Renal pelvis (tissue), 4 donors: ENCODE results near the gene KIF6. TPM values are rescaled to one million over a fixed set of nuclear protein-coding genes. Genes with fewer than 3 reads are reported as not detected.
"Not testable (repeated sequence)": the region's sequence is repeated elsewhere in the genome, so short reads cannot be mapped to it uniquely, and the experiment has no call there.

Experiments
- DNase-seq: peaks from one replicate; pipeline ENCODE4 v3.0.0-alpha.2; 2013
- polyA plus RNA-seq, 3 donors: library from polyadenylated mRNA; unstranded; fragments of 120-200 nt; gene quantifications; one replicate each; pipeline ENCODE4 v1.2.1, GENCODE V29; 2013; ENCODE audit not compliant: insufficient read length in 3 of 3

KIF6 gene
- polyA plus RNA-seq, 3 donors = 3.5 to 4.1 (median 3.9) TPM

GRCh38 chr6:39723350-39723749, 1.9 kb downstream of the KIF6 start:
- DNase-seq = not testable (repeated sequence)

- no peak for DNase-seq
These were observed 10.4 kb downstream of the KIF6 start for GRCh38 chr6:39714802-39715201.

GRCh38 chr6:39707962-39708683, 17.1 kb downstream of the KIF6 start:
- no peak for DNase-seq

DNA sequence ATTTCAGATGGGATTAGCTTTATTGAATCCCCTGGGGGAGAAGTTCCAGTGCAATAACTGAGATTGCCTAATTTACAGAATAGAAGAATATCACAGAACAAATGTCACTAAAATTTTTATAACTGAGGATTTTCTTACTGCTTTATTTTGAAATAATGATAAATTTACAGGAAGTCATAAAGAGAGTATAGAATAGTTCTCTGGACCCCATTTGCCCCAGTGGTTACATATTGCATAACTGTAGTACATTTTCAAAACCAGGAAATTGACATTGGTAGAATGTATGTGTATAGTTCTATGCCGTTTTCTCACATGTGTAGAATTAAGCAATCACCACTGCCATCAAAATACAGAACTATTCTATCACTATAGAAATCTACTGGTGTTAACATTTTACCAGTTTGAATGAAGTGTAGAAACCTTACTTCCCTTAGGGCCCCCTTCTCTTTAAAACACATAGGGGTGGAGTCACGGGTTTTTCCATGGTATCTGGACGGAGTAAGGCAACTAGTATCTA, 18.3 kb downstream of the KIF6 start:
- no peak for DNase-seq

DNA sequence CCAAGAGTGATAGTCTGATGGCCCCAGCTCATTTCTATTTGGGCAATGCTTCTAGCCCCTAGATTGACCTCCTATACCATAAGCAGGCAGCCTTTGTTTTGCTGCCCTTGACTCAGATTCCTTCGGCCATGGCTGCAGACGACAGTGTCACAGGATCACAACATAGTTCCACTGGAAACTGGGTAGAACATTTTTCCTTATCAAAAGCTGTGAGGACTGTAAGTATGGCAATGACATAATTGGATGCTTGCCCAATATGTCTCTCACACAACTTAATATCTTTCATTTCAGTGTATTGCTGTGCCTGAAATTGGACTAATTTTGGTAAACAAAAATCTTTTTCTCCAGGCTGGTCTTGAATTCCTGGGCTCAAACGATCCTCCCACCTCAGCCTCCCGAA, 22.9 kb downstream of the KIF6 start:
- no peak for DNase-seq

- no peak for DNase-seq
These were observed 24.8 kb downstream of the KIF6 start for GRCh38 chr6:39700362-39700761.

DNA sequence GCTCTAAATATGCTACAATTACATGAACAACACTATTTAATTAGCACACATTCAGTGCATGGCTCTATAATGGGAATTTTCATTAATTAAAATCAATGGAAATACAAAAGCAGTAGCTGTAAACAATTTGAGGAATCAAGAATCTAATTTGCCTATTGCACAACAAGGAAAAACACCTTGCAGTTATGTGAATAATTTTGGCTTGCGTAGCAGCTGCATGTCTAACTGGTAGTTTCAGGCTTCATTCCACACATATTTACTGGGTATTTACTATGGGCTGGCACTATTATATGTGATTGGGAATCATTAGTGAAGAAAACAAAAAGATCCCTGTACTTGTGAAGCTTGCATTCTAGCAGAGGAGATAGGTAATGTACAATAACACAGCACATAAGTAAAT, 26.4 kb downstream of the KIF6 start:
- DNase-seq = no peak

- no peak for DNase-seq
These were observed 28.0 kb downstream of the KIF6 start for GRCh38 chr6:39696986-39697788.

- DNase-seq = no peak
These were observed 29.8 kb downstream of the KIF6 start for GRCh38 chr6:39695447-39695846.

- no peak for DNase-seq
These were observed 32.0 kb downstream of the KIF6 start for GRCh38 chr6:39693206-39693605.

DNA sequence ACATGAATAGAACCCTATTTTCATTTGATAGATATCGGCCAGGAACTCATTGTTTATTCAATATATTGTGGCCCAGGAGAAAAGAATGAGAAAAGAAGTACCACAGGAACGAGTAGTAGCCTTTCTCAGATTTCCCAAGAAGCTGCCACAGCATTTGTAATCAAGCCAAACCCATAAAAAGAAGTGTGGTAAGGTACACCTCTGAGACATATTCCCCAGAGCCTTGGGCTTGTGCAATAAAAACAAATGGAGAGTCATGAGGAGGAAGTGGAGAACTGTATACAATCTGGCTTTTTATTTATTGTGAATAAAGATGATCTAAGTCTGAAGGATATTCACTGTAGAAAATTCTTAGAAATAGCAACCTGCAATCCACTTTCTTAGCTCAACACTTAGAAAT, 36.7 kb downstream of the KIF6 start:
- no peak for DNase-seq

GRCh38 chr6:39686976-39687375, 38.2 kb downstream of the KIF6 start:
- no peak for DNase-seq

DNA sequence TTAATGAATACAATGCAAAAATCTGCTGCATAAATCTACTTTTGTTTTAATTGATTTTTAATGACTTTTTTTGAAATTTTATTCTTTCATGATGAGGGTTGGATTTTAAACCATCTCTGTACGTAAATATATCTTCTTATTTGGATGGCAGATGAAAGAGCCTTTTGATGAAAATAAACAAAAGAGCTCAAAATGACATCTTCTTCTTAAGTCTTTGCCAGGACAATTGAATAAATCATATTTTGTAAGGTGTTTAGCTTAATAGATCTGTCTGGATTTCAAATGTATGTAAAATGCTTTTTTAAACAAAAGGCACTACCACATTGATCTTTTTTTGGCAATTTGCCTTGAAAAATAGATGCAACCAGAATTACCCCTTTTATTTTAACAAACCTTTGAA, 39.3 kb downstream of the KIF6 start:
- no peak for DNase-seq

DNA sequence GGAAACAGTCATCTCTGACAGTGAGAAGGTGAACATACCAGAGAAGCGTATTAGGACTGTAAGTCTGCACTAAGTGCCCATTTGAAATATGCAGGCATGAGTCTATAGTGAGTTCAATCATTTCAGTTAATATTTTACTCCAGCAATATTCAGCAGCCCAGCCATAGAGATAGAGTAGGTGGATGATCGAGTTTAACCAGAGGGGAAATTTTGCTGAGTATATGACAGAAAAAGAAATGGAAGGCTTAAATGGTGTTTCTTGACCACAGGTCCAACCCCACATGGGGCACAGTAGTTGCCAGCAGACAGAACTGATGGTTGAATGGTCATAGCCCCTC, 39.8 kb downstream of the KIF6 start:
- DNase-seq = no peak

DNA sequence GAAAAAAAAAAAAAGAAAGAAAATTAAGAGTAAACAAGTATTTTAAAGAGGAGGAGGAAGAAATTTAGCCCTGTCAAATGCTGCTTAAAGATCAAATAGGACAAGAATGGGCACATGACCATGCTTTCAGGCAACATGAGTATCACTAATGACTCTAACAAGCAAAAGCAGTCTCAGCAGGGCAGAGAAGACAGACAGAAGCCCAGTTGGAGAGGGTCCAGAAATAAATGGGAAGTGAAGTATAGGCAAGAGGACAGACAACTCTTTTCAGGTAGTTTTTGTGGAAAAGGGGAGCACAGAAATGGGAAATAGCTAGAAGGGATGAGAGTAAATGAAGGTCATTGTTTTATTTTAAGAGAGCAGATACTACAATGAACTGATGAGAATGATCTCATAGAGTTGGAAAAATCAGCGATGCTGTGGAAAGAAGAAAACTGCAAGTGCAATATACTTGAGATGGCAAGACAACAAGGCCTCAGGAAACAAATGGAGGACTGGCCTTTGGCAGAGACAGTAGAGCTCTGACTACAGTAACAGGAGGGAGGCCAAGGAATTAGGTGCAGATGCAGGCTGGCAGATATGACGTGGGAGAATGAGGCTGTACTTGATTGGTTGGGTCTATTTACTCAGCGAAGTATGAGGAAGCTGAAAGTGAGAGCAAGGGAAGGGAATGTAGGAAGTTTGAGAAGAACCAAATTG, 40.3 kb downstream of the KIF6 start:
- no peak for DNase-seq

GRCh38 chr6:39681674-39682121, 43.5 kb downstream of the KIF6 start:
- no peak for DNase-seq

- no peak for DNase-seq
These were observed 46.3 kb downstream of the KIF6 start for GRCh38 chr6:39678914-39679313.

DNA sequence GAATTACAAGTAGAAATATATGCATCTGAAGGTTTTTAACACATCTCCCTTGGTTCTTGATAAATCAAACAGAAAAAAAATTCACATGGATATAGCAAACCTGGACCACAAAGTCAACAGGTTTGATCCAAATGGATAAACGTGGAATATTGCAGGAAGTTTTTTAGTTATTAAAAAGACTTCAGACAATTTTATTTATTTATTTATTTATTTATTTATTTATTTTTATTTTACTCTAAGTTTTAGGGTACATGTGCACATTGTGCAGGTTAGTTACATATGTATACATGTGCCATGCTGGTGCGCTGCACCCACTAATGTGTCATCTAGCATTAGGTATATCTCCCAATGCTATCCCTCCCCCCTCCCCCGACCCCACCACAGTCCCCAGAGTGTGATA, 47.9 kb downstream of the KIF6 start:
- DNase-seq = not testable (repeated sequence)

DNA sequence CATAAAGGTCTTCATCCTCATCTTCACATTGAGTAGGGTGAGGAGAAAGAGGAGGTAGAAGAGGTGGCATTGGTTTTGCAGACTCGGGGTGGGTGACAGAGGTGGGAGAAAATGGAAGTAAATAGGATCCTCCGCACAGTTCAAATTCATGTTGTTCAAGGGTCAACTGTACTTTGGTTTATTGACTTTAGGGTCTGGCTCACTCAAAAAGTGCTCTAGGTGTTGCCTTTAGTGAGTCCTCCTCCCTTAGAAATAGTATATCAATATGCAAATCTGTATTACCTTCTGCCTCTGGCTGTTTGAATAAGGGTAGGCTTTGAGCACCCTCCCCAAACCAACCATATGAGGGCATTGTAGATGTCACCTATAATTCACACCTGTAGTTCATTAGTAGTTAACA, 54.7 kb downstream of the KIF6 start:
- no peak for DNase-seq

- no peak for DNase-seq
These were observed 55.2 kb downstream of the KIF6 start for GRCh38 chr6:39669973-39670342.

DNA sequence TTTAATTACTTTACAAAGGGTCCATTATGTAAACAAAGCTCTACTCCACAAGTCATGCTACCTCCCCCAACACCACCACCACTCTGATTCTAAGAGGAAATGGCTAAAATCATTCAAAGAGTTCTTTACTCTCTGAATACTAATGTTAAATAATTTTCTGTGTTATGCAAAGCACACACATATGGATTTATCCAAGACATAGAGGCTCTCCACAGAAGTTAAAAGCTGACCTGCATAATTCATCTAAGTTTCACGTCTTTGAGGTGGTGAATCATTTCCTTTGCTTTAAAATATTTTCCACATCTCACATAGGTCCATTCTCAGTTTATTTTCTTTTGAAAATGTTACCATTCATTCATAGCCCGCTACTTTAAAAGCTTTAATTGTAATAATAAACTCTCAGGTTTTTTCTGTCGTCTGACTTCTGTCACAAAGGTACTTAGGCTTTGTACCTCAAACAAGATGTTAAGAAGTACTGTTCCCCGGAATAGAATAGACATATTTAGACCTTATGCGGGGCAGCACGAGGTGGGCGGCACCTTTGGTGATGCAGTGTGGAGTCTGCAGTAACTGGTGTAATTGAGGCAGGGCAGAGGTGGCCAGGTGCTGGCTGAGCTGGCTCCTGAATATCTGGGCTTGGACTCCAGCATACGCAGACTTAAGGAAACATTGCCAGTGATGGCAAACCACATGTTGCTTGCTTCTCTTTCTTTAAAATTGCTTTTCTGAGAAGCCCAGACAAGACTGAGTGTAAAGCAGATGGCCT, 55.8 kb downstream of the KIF6 start:
- DNase-seq = no peak
